HG02938 (cell line): ENCODE data around the gene GDAP2.
A peak's percentile ranks its signal among the peaks of the same experiment; 100 is the strongest.
"Not testable (repeated sequence)": the region's sequence is repeated elsewhere in the genome, so short reads cannot be mapped to it uniquely, and the experiment has no call there.

ENCODE experiments used
- ATAC-seq: cut with Tn5 transposase; IDR thresholded peaks from one replicate; pipeline ENCODE4 v1.9.1; 2021; ENCODE audit warnings: mild to moderate bottlenecking, moderate library complexity; ENCODE audit not compliant: unreplicated experiment

Gene GDAP2

GRCh38 chr1:117902944-117903343, 26.5 kb downstream of the GDAP2 start:
- no peak for ATAC-seq

- ATAC-seq: no peak
These were observed 29.6 kb downstream of the GDAP2 start for GRCh38 chr1:117899801-117900200.

DNA sequence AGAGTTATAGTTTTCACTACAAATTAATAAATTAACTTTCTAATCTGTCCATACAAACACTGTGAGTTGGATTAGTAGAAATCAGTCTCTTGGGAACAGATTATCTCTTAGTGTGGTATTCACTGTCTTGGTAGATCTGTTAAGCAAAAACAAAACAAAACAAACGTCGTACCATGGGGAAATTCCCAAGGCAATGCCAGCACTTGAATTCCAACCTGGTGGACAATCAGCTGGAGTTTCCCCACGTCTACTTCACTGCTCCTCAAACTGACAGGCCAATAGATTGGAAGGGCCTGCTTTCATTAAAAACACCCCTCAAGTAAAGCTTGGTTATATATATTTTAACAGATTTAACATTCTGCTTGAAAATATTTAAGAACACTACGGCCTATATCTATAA, 31.9 kb downstream of the GDAP2 start:
- ATAC-seq: no peak

GRCh38 chr1:117895482-117896114, 33.8 kb downstream of the GDAP2 start:
- ATAC-seq: peak; percentile 83

GRCh38 chr1:117894078-117894477, 35.3 kb downstream of the GDAP2 start:
- no peak for ATAC-seq

DNA sequence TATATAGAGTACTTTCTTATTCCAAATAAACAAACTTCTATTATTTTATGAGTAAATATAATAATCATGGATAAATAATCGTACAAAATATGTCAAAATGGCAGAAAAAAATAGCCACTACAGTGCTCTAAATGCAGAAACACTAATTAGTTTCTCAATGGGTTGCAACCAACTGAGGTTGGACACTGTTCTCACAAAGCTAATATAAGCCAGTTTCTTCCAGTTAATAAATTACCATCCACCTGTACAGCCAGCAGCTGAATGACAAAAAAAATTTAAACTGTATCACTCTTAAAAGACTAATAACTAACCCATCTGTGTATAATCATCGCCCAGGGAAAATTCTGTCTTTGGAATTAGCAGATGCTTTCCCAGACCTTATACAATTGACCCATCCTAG, 36.9 kb downstream of the GDAP2 start:
- no peak for ATAC-seq

DNA sequence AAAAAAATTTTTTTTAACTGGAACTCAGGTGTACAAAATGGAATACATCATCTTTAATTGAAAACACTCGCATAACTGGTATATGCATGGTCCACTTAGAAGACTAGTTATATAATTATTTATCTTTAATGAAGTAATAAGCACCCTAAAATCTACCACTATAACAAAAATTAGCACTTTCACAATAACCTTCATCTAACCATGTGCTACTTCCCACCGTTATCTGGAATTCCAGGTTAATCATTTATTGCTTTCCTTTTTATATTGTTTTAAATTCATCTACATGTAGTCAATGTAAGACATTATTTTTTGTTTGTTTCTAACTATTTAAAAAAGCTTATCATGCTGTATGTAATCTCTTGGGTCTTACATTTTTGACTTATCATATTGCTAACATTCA, 39.0 kb downstream of the GDAP2 start:
- no peak for ATAC-seq

DNA sequence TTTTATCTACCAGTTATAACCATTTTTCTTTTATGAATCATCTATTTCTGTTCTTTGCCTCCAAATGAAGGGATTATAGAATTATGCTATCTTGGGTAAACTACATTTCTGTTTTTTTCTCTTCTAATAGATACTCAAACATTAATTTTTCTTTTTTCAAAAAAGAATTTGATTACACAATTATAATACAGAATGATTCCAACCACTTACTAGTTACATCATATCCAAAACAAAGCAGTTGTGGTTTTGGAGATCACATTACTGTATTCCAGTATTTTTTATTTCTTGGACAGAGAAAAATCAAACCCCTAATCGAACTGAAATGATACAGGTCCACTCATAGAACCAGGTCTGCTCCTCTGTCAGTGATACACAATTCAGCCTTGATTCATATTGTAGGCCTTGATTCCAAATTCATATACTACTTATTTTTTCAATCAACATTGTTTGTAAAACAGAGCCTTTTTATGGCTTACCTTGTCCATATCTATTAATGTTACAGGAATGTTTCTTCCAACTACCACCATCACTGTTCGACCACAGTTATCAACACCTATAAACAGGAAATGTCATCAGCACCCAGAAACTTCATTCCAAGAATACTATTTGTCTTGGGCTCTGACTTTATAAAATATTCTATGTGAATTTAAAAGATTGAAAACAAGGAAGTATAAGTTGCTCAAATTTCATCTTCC, 43.2 kb downstream of the GDAP2 start:
- ATAC-seq: no peak

- ATAC-seq: no peak
These were observed 45.8 kb downstream of the GDAP2 start for GRCh38 chr1:117883616-117884015.

GRCh38 chr1:117879284-117879683, 50.1 kb downstream of the GDAP2 start:
- ATAC-seq: no peak

GRCh38 chr1:117877823-117878222, 51.6 kb downstream of the GDAP2 start:
- ATAC-seq: no peak

- no peak for ATAC-seq
These were observed 58.4 kb downstream of the GDAP2 start for GRCh38 chr1:117871013-117871412.

DNA sequence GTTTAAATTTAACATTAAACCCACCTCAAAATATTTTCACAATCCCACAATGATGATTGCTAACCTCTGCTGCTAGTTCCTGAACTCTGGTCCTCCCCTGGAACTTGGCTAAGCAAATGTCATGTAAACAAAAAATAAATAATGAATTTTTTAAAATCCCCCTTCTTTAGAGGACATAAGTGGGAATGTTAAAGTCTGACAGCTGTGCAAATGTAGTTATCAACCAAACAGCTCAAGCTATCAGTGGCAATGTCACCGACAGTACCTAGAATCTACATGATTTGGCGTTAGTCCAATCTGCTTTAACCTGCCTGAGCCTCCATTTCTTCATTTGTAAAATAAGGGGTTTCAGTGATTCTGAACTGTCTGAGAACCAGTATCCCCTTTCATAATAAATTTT, 67.7 kb downstream of the GDAP2 start:
- no peak for ATAC-seq

GRCh38 chr1:117860896-117861610, 68.4 kb downstream of the GDAP2 start:
- no peak for ATAC-seq

- no peak for ATAC-seq
These were observed 69.5 kb downstream of the GDAP2 start for GRCh38 chr1:117859901-117860300.

DNA sequence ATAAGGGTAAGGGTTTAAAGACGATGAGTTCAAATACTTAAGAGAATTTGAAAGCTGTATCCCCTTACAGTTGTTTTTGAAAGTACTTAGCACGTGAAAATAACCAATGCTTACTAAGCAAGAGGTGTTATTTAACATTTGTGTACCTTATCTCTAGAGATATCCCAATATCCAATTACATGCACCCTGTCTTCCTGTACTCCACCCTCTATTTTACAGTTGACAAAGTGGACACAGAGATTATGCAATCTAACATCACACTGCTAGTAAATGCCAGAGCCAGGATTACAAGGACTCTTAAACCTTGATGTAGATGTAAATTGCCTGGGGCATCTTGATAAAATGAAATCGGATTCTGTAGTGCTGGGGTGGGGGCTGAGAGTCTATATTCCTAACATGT, 72.0 kb downstream of the GDAP2 start:
- ATAC-seq: no peak

DNA sequence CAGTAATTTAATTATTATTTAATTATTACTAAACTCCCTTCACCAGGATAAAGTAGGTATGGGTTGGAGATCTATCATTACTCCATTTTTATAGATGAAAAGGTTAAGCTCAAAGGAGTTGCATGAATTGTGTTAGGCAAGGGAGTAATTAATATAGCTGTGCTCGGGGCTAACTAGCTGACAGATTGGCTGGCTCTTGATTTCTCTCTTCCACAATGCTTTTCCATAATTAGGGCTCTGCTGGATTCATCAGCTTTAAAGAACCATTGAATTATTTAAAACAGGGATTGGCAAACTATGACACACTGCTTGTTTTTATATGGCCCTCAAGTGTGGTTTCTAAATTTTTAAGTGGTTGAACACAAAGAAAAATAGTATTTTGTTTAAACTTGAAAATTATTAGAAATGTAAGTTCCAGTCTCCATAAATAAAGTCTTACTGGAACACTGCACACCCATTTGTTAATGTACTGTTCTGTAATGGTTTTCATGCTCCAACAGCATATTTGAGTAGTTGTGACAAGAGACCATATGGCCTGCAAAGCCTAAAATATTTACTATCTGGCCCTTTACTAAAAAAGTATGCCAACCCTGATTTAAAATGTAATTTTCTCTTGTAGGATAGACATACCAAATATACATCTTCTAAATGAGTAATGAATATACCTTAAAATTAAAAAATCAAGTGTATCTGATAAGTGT, 76.4 kb downstream of the GDAP2 start:
- no peak for ATAC-seq

DNA sequence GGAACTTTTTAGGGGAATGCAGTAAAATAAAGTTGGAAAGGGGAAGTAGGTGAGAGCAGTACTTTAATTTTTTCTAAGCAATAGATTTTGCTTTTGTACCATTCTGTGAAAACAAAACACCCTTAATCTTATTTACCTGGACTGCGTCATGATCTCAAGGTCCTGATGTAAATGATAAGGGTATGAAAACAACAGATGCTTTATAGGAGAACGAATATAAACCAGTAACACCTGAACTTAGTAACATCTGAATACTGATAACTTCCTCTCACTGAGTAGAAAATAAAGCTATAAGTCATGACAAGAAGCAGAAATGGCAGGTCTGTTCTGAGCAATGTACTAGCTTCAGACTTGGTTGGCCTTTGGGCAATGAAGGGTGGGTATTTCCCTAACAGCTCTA, 77.7 kb downstream of the GDAP2 start:
- no peak for ATAC-seq

DNA sequence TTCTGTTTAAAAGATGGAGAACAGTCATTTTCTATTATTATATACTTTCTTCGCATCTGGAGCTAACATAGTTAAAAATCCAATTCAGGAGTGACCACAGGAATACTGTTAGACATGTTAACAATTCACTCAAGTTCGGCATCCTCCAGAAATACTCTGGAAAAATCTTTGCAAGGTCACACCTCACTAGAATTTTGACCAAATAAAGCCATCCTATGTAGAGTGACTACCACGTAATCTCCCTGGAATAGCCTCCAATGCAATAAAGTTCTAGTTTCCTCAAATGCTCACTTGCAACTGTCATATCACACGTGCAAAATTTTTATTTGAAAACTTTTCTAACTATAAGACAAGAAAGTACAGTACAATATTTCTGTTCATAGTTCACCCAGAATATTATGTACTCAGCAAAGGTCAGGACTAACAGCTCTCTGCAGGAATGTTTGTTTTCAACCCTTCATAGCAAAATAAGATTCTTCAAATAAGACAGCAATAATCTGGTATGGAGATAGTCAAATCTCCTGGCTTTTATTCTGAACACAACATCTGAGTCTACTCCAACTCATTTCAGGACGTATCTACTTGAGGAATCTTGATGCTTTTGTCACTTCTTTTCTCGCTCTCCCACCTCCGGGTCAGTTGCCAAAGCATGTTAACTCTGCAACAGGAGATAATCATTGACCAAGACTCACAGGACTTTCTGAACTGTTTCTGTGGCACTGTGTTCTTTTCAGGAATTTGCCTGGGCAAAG, 82.6 kb downstream of the GDAP2 start:
- no peak for ATAC-seq

- ATAC-seq: not testable (repeated sequence)
These were observed 84.9 kb downstream of the GDAP2 start for GRCh38 chr1:117844478-117844877.

DNA sequence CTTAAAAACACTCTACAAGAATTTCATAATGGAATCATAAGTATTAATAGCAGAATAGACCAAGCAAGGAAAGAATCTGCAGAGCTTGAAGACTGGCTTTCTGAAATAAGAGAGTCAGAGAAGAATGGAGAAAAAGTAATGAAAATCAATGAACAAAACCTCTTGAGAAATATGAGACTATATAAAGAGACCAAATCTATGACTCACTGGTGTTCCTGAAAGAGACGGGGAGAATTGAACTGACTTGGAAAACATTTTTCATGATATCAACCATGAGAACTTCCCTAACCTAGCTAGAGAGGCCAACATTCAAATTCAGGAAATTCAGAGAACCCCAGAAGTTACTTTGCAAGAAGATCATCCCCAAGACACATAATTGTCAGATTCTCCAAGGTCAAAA, 85.6 kb downstream of the GDAP2 start:
- ATAC-seq: no peak
